PC-9 (cell line): Measurements from ENCODE around the gene PRSS21. TPM values are rescaled to one million over a fixed set of nuclear protein-coding genes. Genes with fewer than 3 reads are reported as not detected.
A peak's percentile ranks its signal among the peaks of the same experiment; 100 is the strongest.

Source experiments
- BruUV-seq: library from RNA; stranded (reverse); fragments of 400-500 nt; replicated peaks from 2 replicates; lab custom pipeline; 2021; lab: Mats Ljungman, UMichigan
- CTCF ChIA-PET: fragments of 300-600 bp; sonication (Branson Sonifier 250); formaldehyde crosslinking; loops from one replicate; lab custom pipeline; 2022; ENCODE audit warnings: antibody characterized with exemption; lab: Charles Lee
- POLR2A ChIA-PET: fragments of 300-600 bp; sonication (Branson Sonifier 250); formaldehyde crosslinking; loops from one replicate; lab custom pipeline; 2022; ENCODE audit warnings: antibody characterized with exemption; ENCODE audit not compliant: unreplicated experiment; lab: Charles Lee
- DNase-seq, 2 experiments: peaks; one replicate each; pipeline versions ENCODE4 v3.0.0 to v3.0.0-alpha.2; 2015 to 2022; ENCODE audit warnings: mixed read lengths in 1 of 2
- H2AFZ ChIP-seq: fragments of 200-600 bp; sonication (generic); 2 replicates; pipeline ENCODE4 v1.8.1; 2017; ENCODE audit warnings: antibody characterized with exemption
- H3F3A ChIP-seq: fragments of 200-600 bp; sonication (generic); 2 replicates; pipeline ENCODE4 v1.8.1; 2017; ENCODE audit warnings: antibody characterized with exemption, mild to moderate bottlenecking, low read depth; ENCODE audit not compliant: insufficient read depth
- H3K27ac ChIP-seq: fragments of 200-600 bp; sonication (generic); 2 replicates; pipeline ENCODE4 v1.6.1; 2016; ENCODE audit warnings: mixed run types
- H3K27me3 ChIP-seq: fragments of 200-600 bp; sonication (generic); 2 replicates; pipeline ENCODE4 v1.6.1; 2016; ENCODE audit warnings: low read depth, mixed run types; ENCODE audit not compliant: insufficient read depth
- H3K36me3 ChIP-seq: fragments of 200-600 bp; sonication (generic); 2 replicates; pipeline ENCODE4 v1.6.1; 2016; ENCODE audit warnings: low read depth, mixed run types
- H3K4me1 ChIP-seq: fragments of 200-600 bp; sonication (generic); replicated peaks from 2 replicates; pipeline ENCODE4 v1.6.1; 2016; ENCODE audit warnings: mixed run types; ENCODE audit not compliant: insufficient read depth
- H3K4me2 ChIP-seq: fragments of 200-600 bp; sonication (generic); 2 replicates; pipeline ENCODE4 v1.6.1; 2017; ENCODE audit warnings: mixed run types
- H3K4me3 ChIP-seq: fragments of 200-600 bp; sonication (generic); 2 replicates; pipeline ENCODE4 v1.6.1; 2016; ENCODE audit warnings: mixed run types
- H3K79me2 ChIP-seq: fragments of 200-600 bp; sonication (generic); 2 replicates; pipeline ENCODE4 v1.6.1; 2017; ENCODE audit warnings: low read depth, mixed run types
- H3K9me2 ChIP-seq: fragments of 200-600 bp; sonication (generic); 2 replicates; pipeline ENCODE4 v1.8.1; 2017; ENCODE audit warnings: mild to moderate bottlenecking; ENCODE audit not compliant: insufficient read depth
- H3K9me3 ChIP-seq: fragments of 200-600 bp; sonication (generic); 2 replicates; pipeline ENCODE4 v1.8.1; 2016; ENCODE audit warnings: low read depth; ENCODE audit not compliant: insufficient read depth
- H4K20me1 ChIP-seq: fragments of 200-600 bp; sonication (generic); 2 replicates; pipeline ENCODE4 v1.8.1; 2017; ENCODE audit not compliant: insufficient read depth
- CTCF ChIP-seq: fragments of 200-600 bp; sonication (generic); conservative IDR thresholded peaks from 2 replicates; pipeline ENCODE4 v1.6.1; 2017; ENCODE audit warnings: mixed run types, antibody characterized with exemption, mild to moderate bottlenecking, moderate library complexity
- EZH2 ChIP-seq: fragments of 200-600 bp; sonication (generic); IDR thresholded peaks from 2 replicates; pipeline ENCODE4 v1.8.0; 2017; ENCODE audit warnings: antibody characterized with exemption, low read depth
- intact Hi-C: fragments of 100-400 bp; cut with micrococcal nuclease; formaldehyde crosslinking; loops from one replicate; pipeline ENCODE4 v1.10.0; 2022; ENCODE audit not compliant: unreplicated experiment
- total RNA-seq: library from RNA; stranded (reverse); gene quantifications from 2 replicates; pipeline ENCODE4 v1.2.3, GENCODE V29; 2021

PRSS21 gene
- total RNA-seq, 1 experiment from 2014 or later, result 61.2 TPM

DNA sequence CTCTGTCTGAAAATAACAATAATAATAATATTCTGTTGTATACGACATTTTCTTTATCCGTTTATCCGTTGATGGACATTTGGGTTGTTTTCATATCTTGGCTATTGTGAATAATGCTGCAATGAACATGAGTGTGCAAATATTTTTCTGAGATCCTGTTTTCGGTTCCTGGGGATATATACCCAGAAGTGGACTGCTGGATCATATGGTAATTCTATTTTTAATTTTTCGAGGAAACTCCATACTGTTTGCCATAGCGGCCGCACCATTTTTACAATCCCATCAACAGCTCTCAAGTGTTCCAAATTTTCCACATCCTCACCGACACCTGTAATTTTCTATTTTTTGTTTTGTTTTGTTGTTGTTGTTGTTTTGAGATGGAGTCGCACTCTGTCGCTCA lies 24.1 kb upstream of the PRSS21 start:
- Histone ChIP-seq H3F3A (peaks cover 44% of the 10 kb centered on the region), H3K9me2 (no peaks in the 10 kb centered on the region), H3K4me3 (no peak overlapping the region), H4K20me1 (no peaks in the 10 kb centered on the region), H3K27ac (no peak overlapping the region), H3K4me1 (peaks cover 39% of the 10 kb centered on the region), H3K79me2 (no peaks in the 10 kb centered on the region), H3K36me3 (no peaks in the 10 kb centered on the region), H3K9me3 (no peaks in the 10 kb centered on the region), H3K27me3 (no peaks in the 10 kb centered on the region), H3K4me2 (no peak overlapping the region), H2AFZ (no peak overlapping the region)
- intact Hi-C loops, result no loop called here
- ChIA-PET POLR2A (no interaction called here), CTCF (interaction anchor here (0.7 kb wide), 1 partner anchor 17 kb away, joined by 3 read pairs; no protein-coding TSS in a partner anchor)
- no peak for DNase-seq
- TF ChIP-seq CTCF (no peak), EZH2 (no peak)
- no TSS peak for BruUV-seq

DNA sequence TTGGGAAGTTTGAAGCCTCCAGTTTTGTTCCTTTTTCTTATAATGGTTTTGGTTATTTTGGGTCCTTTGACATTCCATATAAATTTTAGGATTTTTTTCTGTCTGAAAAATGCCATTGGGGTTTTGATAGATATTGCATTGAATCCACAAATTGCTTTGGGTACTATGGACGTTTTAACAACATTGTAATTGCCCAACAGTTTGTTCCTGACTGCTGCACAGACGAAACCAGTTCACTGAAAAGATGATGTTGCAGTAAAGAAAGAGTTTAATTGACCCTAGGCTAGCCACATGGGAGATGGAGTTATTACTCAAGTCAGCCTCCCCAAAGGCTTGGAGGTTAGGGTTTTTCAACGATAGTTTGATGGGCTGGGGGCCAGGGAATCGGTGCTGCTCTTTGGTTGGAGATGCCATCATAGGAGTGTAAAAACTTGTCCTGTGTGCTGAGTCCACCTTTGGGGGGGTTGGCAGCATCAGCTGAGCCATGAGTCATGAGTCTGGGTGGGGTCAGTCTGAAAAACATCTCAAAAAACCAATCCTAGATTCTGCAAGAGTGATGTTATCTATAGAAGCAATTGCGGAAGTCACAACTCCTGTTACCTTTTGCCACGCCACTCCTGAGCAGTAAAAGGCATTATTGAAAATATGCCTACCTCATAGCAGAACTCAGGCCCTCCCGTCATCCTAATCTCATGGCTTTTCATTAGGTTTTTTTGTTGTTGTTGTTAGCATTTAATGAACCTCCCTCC lies 21.5 kb upstream of the PRSS21 start:
- peaks cover 55% of the 10 kb centered on the region for H3F3A ChIP-seq
- intact Hi-C loops, result loop anchor here (2.0 kb wide), 1 partner anchor 17 kb away; no protein-coding TSS in a partner anchor
- H3K4me2 ChIP-seq, result peak overlapping the region; percentile 67
- no peaks in the 10 kb centered on the region for H3K9me3 ChIP-seq
- peak overlapping the region; percentile 39; the same call in 1 of the 2 replicates for H2AFZ ChIP-seq
- H3K27ac ChIP-seq, result peak overlapping the region; percentile 87
- CTCF ChIA-PET, result interaction anchor here (0.7 kb wide), 1 partner anchor 63 kb away, joined by 4 read pairs; the partner anchor contains the start of gene PRSS22
- peak; percentile 69 to 86 for DNase-seq
- H3K79me2 ChIP-seq, result no peaks in the 10 kb centered on the region
- no peaks in the 10 kb centered on the region for H3K36me3 ChIP-seq
- no peaks in the 10 kb centered on the region for H3K27me3 ChIP-seq
- POLR2A ChIA-PET, result no interaction called here
- no peaks in the 10 kb centered on the region for H3K9me2 ChIP-seq
- TF ChIP-seq EZH2 (no peak), CTCF (no peak)
- no peaks in the 10 kb centered on the region for H4K20me1 ChIP-seq
- peaks cover 53% of the 10 kb centered on the region for H3K4me1 ChIP-seq
- TSS peak; percentile 72 for BruUV-seq
- H3K4me3 ChIP-seq, result peak overlapping the region; percentile 18; the same call in 1 of the 2 replicates

- Histone ChIP-seq H3K9me2 (no peaks in the 10 kb centered on the region), H3K4me1 (peaks cover 47% of the 10 kb centered on the region), H3K27ac (no peak overlapping the region), H3K4me3 (no peak overlapping the region), H4K20me1 (no peaks in the 10 kb centered on the region), H3K36me3 (no peaks in the 10 kb centered on the region), H3F3A (peaks cover 45% of the 10 kb centered on the region), H2AFZ (no peak overlapping the region), H3K27me3 (no peaks in the 10 kb centered on the region), H3K4me2 (no peak overlapping the region), H3K9me3 (no peaks in the 10 kb centered on the region), H3K79me2 (no peaks in the 10 kb centered on the region)
- intact Hi-C loops, result no loop called here
- DNase-seq, result no peak
- ChIA-PET POLR2A (no interaction called here), CTCF (interaction anchor here (0.5 kb wide), 1 partner anchor 9 kb away, joined by 3 read pairs; no protein-coding TSS in a partner anchor)
- no peak for TF ChIP-seq EZH2
- no peak for TF ChIP-seq CTCF
- no TSS peak for BruUV-seq
Measured at GRCh38 chr16:2798723-2799204, 18.3 kb upstream of the PRSS21 start.
